ENCODE data around the gene SAA2. TPM values are rescaled to one million over a fixed set of nuclear protein-coding genes. Genes with fewer than 3 reads are reported as not detected.

Gene SAA2
- total RNA-seq, 1 experiment from 2014 or later = 31.5 TPM

DNA sequence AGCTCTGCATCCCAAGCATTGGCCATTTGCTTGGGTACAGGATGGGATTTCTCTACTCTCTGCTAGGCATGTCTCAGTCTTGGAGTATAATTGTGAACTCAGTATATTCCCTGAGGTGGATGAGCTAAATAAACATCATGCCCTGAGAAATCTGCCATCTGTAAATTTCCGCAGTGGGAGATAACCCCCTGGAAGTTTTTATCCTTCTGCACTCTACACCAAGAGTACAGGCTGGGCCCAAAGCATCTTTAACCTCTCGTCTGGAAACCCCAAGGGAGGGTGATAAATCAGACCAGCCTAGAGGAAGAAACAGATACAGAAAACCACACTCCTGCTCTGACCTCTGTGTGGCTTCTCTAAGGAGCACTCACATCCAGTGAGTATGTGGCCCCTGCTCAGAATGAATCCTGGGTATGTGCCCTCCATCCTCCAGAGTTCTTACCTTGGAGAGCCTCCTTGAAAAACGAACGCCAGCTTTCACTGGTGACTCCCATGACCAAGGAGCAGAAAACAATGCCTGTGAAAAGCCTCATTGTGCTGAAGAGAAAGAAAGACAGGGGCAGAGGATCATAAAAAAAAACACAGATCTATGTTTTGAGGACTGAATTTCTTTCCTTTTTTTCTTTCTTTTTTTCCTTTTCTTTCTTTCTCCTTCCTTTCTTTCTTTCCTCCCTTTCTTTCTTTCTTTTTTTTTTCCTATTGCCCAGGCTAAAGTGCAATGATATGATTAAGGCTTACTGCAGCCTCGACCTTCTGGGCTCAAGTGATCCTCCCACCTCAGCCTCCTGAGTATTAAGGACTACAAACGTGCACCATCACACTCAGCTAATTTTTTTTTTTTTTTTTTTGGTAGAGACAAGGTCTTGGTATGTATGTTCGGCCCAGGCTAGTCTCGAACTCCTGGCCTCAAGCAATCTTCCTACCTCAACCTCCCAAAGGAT is 12.8 kb downstream of the SAA2 start:
- DNase-seq = no peak
- Mint-ChIP-seq H3K4me3 (ENCODE audit: low read depth, unreplicated experiment) (no peak overlapping the region), H3K9me3 (ENCODE audit: low read depth, unreplicated experiment) (no peaks in the 10 kb centered on the region), H3K4me1 (ENCODE audit: low read depth, unreplicated experiment) (no peaks in the 10 kb centered on the region), H3K27ac (ENCODE audit: unreplicated experiment) (no peak overlapping the region), H3K27me3 (ENCODE audit: unreplicated experiment) (no peaks in the 10 kb centered on the region), H3K36me3 (ENCODE audit: insufficient read depth, unreplicated experiment) (no peaks in the 10 kb centered on the region)
- BruUV-seq (replicated peaks) = no TSS peak
- TF ChIP-seq, protein P1, sequence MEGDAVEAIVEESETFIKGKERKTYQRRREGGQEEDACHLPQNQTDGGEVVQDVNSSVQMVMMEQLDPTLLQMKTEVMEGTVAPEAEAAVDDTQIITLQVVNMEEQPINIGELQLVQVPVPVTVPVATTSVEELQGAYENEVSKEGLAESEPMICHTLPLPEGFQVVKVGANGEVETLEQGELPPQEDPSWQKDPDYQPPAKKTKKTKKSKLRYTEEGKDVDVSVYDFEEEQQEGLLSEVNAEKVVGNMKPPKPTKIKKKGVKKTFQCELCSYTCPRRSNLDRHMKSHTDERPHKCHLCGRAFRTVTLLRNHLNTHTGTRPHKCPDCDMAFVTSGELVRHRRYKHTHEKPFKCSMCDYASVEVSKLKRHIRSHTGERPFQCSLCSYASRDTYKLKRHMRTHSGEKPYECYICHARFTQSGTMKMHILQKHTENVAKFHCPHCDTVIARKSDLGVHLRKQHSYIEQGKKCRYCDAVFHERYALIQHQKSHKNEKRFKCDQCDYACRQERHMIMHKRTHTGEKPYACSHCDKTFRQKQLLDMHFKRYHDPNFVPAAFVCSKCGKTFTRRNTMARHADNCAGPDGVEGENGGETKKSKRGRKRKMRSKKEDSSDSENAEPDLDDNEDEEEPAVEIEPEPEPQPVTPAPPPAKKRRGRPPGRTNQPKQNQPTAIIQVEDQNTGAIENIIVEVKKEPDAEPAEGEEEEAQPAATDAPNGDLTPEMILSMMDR (IDR thresholded peaks at IDR 0.05; ENCODE audit: unreplicated experiment) = no peak
- intact Hi-C loops (cut with micrococcal nuclease; ENCODE audit: unreplicated experiment) = no loop called here
- CTCF ChIA-PET = no interaction called here

DNA sequence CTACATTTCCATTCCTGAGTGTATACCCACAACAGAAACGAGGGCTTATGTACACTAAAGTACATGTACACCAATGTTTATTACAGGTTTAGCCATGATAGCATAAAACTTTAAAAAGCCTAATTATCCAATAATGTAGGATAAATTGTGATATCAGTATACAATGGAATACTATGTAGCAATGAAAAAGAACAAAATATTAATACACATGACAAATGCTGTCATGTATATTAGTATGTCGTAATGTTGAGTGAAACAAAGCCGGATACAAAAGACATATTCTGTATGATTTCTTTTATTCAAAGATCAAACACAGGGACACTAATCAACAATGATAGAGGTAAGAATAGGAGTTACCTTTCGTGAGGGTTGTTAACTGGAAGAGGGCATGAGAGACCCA is 14.6 kb downstream of the SAA2 start:
- TF ChIP-seq, protein P1 (IDR thresholded peaks at IDR 0.05; ENCODE audit: unreplicated experiment) = no peak
- Mint-ChIP-seq H3K27ac (ENCODE audit: unreplicated experiment) (no peak overlapping the region), H3K36me3 (ENCODE audit: insufficient read depth, unreplicated experiment) (no peaks in the 10 kb centered on the region), H3K27me3 (ENCODE audit: unreplicated experiment) (no peaks in the 10 kb centered on the region), H3K9me3 (ENCODE audit: low read depth, unreplicated experiment) (no peaks in the 10 kb centered on the region), H3K4me1 (ENCODE audit: low read depth, unreplicated experiment) (no peaks in the 10 kb centered on the region), H3K4me3 (ENCODE audit: low read depth, unreplicated experiment) (no peak overlapping the region)
- CTCF ChIA-PET = no interaction called here
- intact Hi-C loops (cut with micrococcal nuclease; ENCODE audit: unreplicated experiment) = no loop called here
- no TSS peak for BruUV-seq (replicated peaks)
- no peak for DNase-seq

DNA sequence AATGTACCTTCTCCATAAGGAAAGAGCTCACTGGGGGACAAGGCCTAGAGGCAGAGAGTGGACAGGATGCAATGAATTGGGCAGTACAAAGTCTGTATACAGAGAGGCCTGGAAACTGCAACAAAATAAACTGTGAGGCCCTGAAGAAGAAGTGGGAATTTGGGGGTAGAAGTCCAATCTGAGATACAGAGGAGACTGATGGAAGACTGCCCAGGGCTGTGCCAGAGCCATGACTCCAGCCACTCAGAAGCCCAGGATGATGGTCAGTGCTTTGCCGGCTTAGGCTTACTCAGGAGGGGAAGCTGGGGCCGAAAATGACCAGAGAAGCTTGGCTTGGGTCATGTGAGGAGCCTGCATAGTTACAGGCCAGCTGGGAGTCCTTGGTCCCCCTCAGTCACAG is 17.6 kb downstream of the SAA2 start:
- intact Hi-C loops (cut with micrococcal nuclease; ENCODE audit: unreplicated experiment) = no loop called here
- CTCF ChIA-PET = interaction anchor here (1.2 kb wide), 1 partner anchor 13 kb away, joined by 4 read pairs; no protein-coding TSS in a partner anchor
- TF ChIP-seq, protein P1 (IDR thresholded peaks at IDR 0.05; ENCODE audit: unreplicated experiment) = no peak

DNA sequence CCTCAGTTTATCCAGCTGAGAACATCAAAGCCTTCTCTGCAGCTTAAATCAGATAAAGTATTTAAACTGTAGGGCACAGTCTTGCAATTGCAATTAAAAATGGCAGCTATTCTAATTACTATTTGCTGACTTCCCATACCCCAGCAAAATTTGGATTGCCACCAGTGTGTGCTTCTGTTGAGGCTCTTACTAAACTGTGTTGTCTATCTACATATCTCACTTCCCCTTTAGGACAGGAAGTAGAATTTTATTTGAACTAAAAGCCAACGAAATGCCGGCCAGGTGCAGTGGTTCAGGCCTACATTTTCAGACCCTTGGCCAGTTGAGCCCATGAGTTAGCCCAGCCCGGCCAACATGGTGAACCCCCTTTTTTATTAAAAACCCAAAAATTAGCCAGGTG is 19.0 kb downstream of the SAA2 start:
- H3K27ac Mint-ChIP-seq (ENCODE audit: unreplicated experiment) = no peak overlapping the region
- no peak overlapping the region for H3K4me3 Mint-ChIP-seq (ENCODE audit: low read depth, unreplicated experiment)
- CTCF ChIA-PET = interaction anchor here (0.7 kb wide), 1 partner anchor 121 kb away, joined by 9 read pairs; no protein-coding TSS in a partner anchor
- no peaks in the 10 kb centered on the region for H3K27me3 Mint-ChIP-seq (ENCODE audit: unreplicated experiment)
- H3K9me3 Mint-ChIP-seq (ENCODE audit: low read depth, unreplicated experiment) = no peaks in the 10 kb centered on the region
- no peaks in the 10 kb centered on the region for H3K36me3 Mint-ChIP-seq (ENCODE audit: insufficient read depth, unreplicated experiment)
- DNase-seq = no peak
- intact Hi-C loops (cut with micrococcal nuclease; ENCODE audit: unreplicated experiment) = no loop called here
- TF ChIP-seq, protein P1 (IDR thresholded peaks at IDR 0.05; ENCODE audit: unreplicated experiment) = no peak
- no peaks in the 10 kb centered on the region for H3K4me1 Mint-ChIP-seq (ENCODE audit: low read depth, unreplicated experiment)
- no TSS peak for BruUV-seq (replicated peaks)

More for the DNA sequence above, 17.6 kb downstream of the SAA2 start:
- no TSS peak for BruUV-seq (replicated peaks)
- Mint-ChIP-seq H3K4me1 (ENCODE audit: low read depth, unreplicated experiment) (no peaks in the 10 kb centered on the region), H3K4me3 (ENCODE audit: low read depth, unreplicated experiment) (no peak overlapping the region), H3K9me3 (ENCODE audit: low read depth, unreplicated experiment) (no peaks in the 10 kb centered on the region), H3K27ac (ENCODE audit: unreplicated experiment) (no peak overlapping the region), H3K36me3 (ENCODE audit: insufficient read depth, unreplicated experiment) (no peaks in the 10 kb centered on the region), H3K27me3 (ENCODE audit: unreplicated experiment) (no peaks in the 10 kb centered on the region)
- DNase-seq = no peak
